PC-9 (cell line): Measurements from ENCODE around the gene GFPT2. TPM values are rescaled to one million over a fixed set of nuclear protein-coding genes. Genes with fewer than 3 reads are reported as not detected.

Experiments
- BruUV-seq: library from RNA; stranded (reverse); fragments of 400-500 nt; replicated peaks from 2 replicates; lab custom pipeline; 2021; lab: Mats Ljungman, UMichigan
- CTCF ChIA-PET: fragments of 300-600 bp; sonication (Branson Sonifier 250); formaldehyde crosslinking; loops from one replicate; lab custom pipeline; 2022; ENCODE audit warnings: antibody characterized with exemption; lab: Charles Lee
- POLR2A ChIA-PET: fragments of 300-600 bp; sonication (Branson Sonifier 250); formaldehyde crosslinking; loops from one replicate; lab custom pipeline; 2022; ENCODE audit warnings: antibody characterized with exemption; ENCODE audit not compliant: unreplicated experiment; lab: Charles Lee
- DNase-seq, 2 experiments: peaks; one replicate each; pipeline versions ENCODE4 v3.0.0 to v3.0.0-alpha.2; 2015 to 2022; ENCODE audit warnings: mixed read lengths in 1 of 2
- H2AFZ ChIP-seq: fragments of 200-600 bp; sonication (generic); 2 replicates; pipeline ENCODE4 v1.8.1; 2017; ENCODE audit warnings: antibody characterized with exemption
- H3F3A ChIP-seq: fragments of 200-600 bp; sonication (generic); 2 replicates; pipeline ENCODE4 v1.8.1; 2017; ENCODE audit warnings: antibody characterized with exemption, mild to moderate bottlenecking, low read depth; ENCODE audit not compliant: insufficient read depth
- H3K27ac ChIP-seq: fragments of 200-600 bp; sonication (generic); 2 replicates; pipeline ENCODE4 v1.6.1; 2016; ENCODE audit warnings: mixed run types
- H3K27me3 ChIP-seq: fragments of 200-600 bp; sonication (generic); 2 replicates; pipeline ENCODE4 v1.6.1; 2016; ENCODE audit warnings: low read depth, mixed run types; ENCODE audit not compliant: insufficient read depth
- H3K36me3 ChIP-seq: fragments of 200-600 bp; sonication (generic); 2 replicates; pipeline ENCODE4 v1.6.1; 2016; ENCODE audit warnings: low read depth, mixed run types
- H3K4me1 ChIP-seq: fragments of 200-600 bp; sonication (generic); replicated peaks from 2 replicates; pipeline ENCODE4 v1.6.1; 2016; ENCODE audit warnings: mixed run types; ENCODE audit not compliant: insufficient read depth
- H3K4me2 ChIP-seq: fragments of 200-600 bp; sonication (generic); 2 replicates; pipeline ENCODE4 v1.6.1; 2017; ENCODE audit warnings: mixed run types
- H3K4me3 ChIP-seq: fragments of 200-600 bp; sonication (generic); 2 replicates; pipeline ENCODE4 v1.6.1; 2016; ENCODE audit warnings: mixed run types
- H3K79me2 ChIP-seq: fragments of 200-600 bp; sonication (generic); 2 replicates; pipeline ENCODE4 v1.6.1; 2017; ENCODE audit warnings: low read depth, mixed run types
- H3K9me2 ChIP-seq: fragments of 200-600 bp; sonication (generic); 2 replicates; pipeline ENCODE4 v1.8.1; 2017; ENCODE audit warnings: mild to moderate bottlenecking; ENCODE audit not compliant: insufficient read depth
- H3K9me3 ChIP-seq: fragments of 200-600 bp; sonication (generic); 2 replicates; pipeline ENCODE4 v1.8.1; 2016; ENCODE audit warnings: low read depth; ENCODE audit not compliant: insufficient read depth
- H4K20me1 ChIP-seq: fragments of 200-600 bp; sonication (generic); 2 replicates; pipeline ENCODE4 v1.8.1; 2017; ENCODE audit not compliant: insufficient read depth
- CTCF ChIP-seq: fragments of 200-600 bp; sonication (generic); conservative IDR thresholded peaks from 2 replicates; pipeline ENCODE4 v1.6.1; 2017; ENCODE audit warnings: mixed run types, antibody characterized with exemption, mild to moderate bottlenecking, moderate library complexity
- EZH2 ChIP-seq: fragments of 200-600 bp; sonication (generic); IDR thresholded peaks from 2 replicates; pipeline ENCODE4 v1.8.0; 2017; ENCODE audit warnings: antibody characterized with exemption, low read depth
- intact Hi-C: fragments of 100-400 bp; cut with micrococcal nuclease; formaldehyde crosslinking; loops from one replicate; pipeline ENCODE4 v1.10.0; 2022; ENCODE audit not compliant: unreplicated experiment
- total RNA-seq: library from RNA; stranded (reverse); gene quantifications from 2 replicates; pipeline ENCODE4 v1.2.3, GENCODE V29; 2021

Gene GFPT2
- total RNA-seq, 1 experiment from 2014 or later, result 22.5 TPM

GRCh38 chr5:180390441-180391190, 37.5 kb upstream of the GFPT2 start:
- no peaks in the 10 kb centered on the region for H3K27me3 ChIP-seq
- H3K9me3 ChIP-seq, result no peaks in the 10 kb centered on the region
- no peak overlapping the region for H2AFZ ChIP-seq
- TF ChIP-seq CTCF (0 out of 2 replicates have a peak, but pooled peaks have one; percentile 28), EZH2 (no peak)
- intact Hi-C loops, result loop anchor here (2.0 kb wide), 1 partner anchor 98 kb away; the partner anchor contains the start of gene MAPK9
- no peaks in the 10 kb centered on the region for H4K20me1 ChIP-seq
- peak in 1 of 2 experiments; percentile 17 for DNase-seq
- POLR2A ChIA-PET, result no interaction called here
- H3K79me2 ChIP-seq, result no peaks in the 10 kb centered on the region
- no peaks in the 10 kb centered on the region for H3K4me1 ChIP-seq
- H3K36me3 ChIP-seq, result no peaks in the 10 kb centered on the region
- H3K4me2 ChIP-seq, result no peak overlapping the region
- no peaks in the 10 kb centered on the region for H3K9me2 ChIP-seq
- H3K27ac ChIP-seq, result no peak overlapping the region
- CTCF ChIA-PET, result no interaction called here
- no peaks in the 10 kb centered on the region for H3F3A ChIP-seq
- no TSS peak for BruUV-seq
- no peak overlapping the region for H3K4me3 ChIP-seq

- intact Hi-C loops, result loop anchor here (2.0 kb wide), 1 partner anchor 97 kb away; the partner anchor contains the start of gene MAPK9
- TF ChIP-seq EZH2 (no peak), CTCF (no peak)
- no peaks in the 10 kb centered on the region for H4K20me1 ChIP-seq
- no peak overlapping the region for H3K4me2 ChIP-seq
- no peaks in the 10 kb centered on the region for H3F3A ChIP-seq
- H3K4me1 ChIP-seq, result no peaks in the 10 kb centered on the region
- no peaks in the 10 kb centered on the region for H3K36me3 ChIP-seq
- POLR2A ChIA-PET, result no interaction called here
- CTCF ChIA-PET, result interaction anchor here (0.7 kb wide), 1 partner anchor 295 kb away, joined by 4 read pairs; no protein-coding TSS in a partner anchor
- H3K4me3 ChIP-seq, result no peak overlapping the region
- no peaks in the 10 kb centered on the region for H3K27me3 ChIP-seq
- H2AFZ ChIP-seq, result no peak overlapping the region
- no peak overlapping the region for H3K27ac ChIP-seq
- no TSS peak for BruUV-seq
- no peaks in the 10 kb centered on the region for H3K9me2 ChIP-seq
- DNase-seq, result no peak
- H3K9me3 ChIP-seq, result no peaks in the 10 kb centered on the region
- no peaks in the 10 kb centered on the region for H3K79me2 ChIP-seq
These were observed 36.3 kb upstream of the GFPT2 start for GRCh38 chr5:180389252-180390101.

GRCh38 chr5:180387798-180388197, 34.7 kb upstream of the GFPT2 start:
- no TSS peak for BruUV-seq
- CTCF ChIA-PET, result no interaction called here
- Histone ChIP-seq H3K79me2 (no peaks in the 10 kb centered on the region), H3K4me2 (no peak overlapping the region), H2AFZ (no peak overlapping the region), H3K9me3 (no peaks in the 10 kb centered on the region), H3K4me1 (no peaks in the 10 kb centered on the region), H3K9me2 (no peaks in the 10 kb centered on the region), H4K20me1 (no peaks in the 10 kb centered on the region), H3K27me3 (no peaks in the 10 kb centered on the region), H3K4me3 (no peak overlapping the region), H3F3A (no peaks in the 10 kb centered on the region), H3K27ac (no peak overlapping the region), H3K36me3 (no peaks in the 10 kb centered on the region)
- POLR2A ChIA-PET, result interaction anchor here (0.6 kb wide), 1 partner anchor 34 kb away, joined by 4 read pairs; the partner anchor contains the start of gene GFPT2
- intact Hi-C loops, result no loop called here
- TF ChIP-seq EZH2, result no peak
- no peak for TF ChIP-seq CTCF
- DNase-seq, result no peak
